HG02763 (cell line): ENCODE results near the gene FSTL1.

ENCODE experiments used
- ATAC-seq: cut with Tn5 transposase; IDR thresholded peaks from one replicate; pipeline ENCODE4 v1.9.1; 2021; ENCODE audit warnings: mild to moderate bottlenecking, moderate library complexity; ENCODE audit not compliant: unreplicated experiment

The FSTL1 gene

GRCh38 chr3:120468635-120469295 lies 18.0 kb upstream of the FSTL1 start:
- ATAC-seq, result no peak

- no peak for ATAC-seq
Observed at GRCh38 chr3:120462409-120462959, 11.7 kb upstream of the FSTL1 start.

- no peak for ATAC-seq
Observed at GRCh38 chr3:120461416-120461815, 10.6 kb upstream of the FSTL1 start.

- ATAC-seq, result no peak
Observed at GRCh38 chr3:120460862-120461261, 10.1 kb upstream of the FSTL1 start.

GRCh38 chr3:120460181-120460790 lies 9.5 kb upstream of the FSTL1 start:
- ATAC-seq, result no peak

GRCh38 chr3:120459196-120459595 lies 8.4 kb upstream of the FSTL1 start:
- ATAC-seq, result no peak

GRCh38 chr3:120457827-120458226 lies 7.0 kb upstream of the FSTL1 start:
- no peak for ATAC-seq

GRCh38 chr3:120454076-120454689 lies 3.4 kb upstream of the FSTL1 start:
- ATAC-seq, result no peak

- no peak for ATAC-seq
Observed at GRCh38 chr3:120452816-120453215, 2.0 kb upstream of the FSTL1 start.

GRCh38 chr3:120451806-120452205 lies 1.0 kb upstream of the FSTL1 start:
- no peak for ATAC-seq

- ATAC-seq, result no peak
Observed at GRCh38 chr3:120451272-120451761, 525 bp upstream of the FSTL1 start.

- ATAC-seq, result no peak
Observed at GRCh38 chr3:120449701-120450599, 842 bp downstream of the FSTL1 start.

- ATAC-seq, result no peak
Observed at GRCh38 chr3:120449251-120449650, 1.5 kb downstream of the FSTL1 start.

GRCh38 chr3:120448756-120449155 lies 2.0 kb downstream of the FSTL1 start:
- ATAC-seq, result no peak

- ATAC-seq, result no peak
Observed at GRCh38 chr3:120446891-120447668, 3.7 kb downstream of the FSTL1 start.

GRCh38 chr3:120445654-120446053 lies 5.1 kb downstream of the FSTL1 start:
- ATAC-seq, result no peak

GRCh38 chr3:120443626-120444123 lies 7.1 kb downstream of the FSTL1 start:
- no peak for ATAC-seq

GRCh38 chr3:120442975-120443517 lies 7.7 kb downstream of the FSTL1 start:
- ATAC-seq, result no peak

GRCh38 chr3:120441776-120442175 lies 9.0 kb downstream of the FSTL1 start:
- ATAC-seq, result no peak

GRCh38 chr3:120440762-120441161 lies 10.0 kb downstream of the FSTL1 start:
- ATAC-seq, result no peak
